WI38 (cell line): ENCODE measurements around the gene SMG5.

Experiments
- H3K4me3 ChIP-seq: 2 replicates; pipeline ENCODE4 v1.5.1; 2011; ENCODE audit warnings: low read depth, mild to moderate bottlenecking, control low read depth, low read length
- TF ChIP-seq, protein P1 (sequence below): IDR thresholded peaks from 2 replicates; pipeline ENCODE4 v1.5.1; 2012; ENCODE audit warnings: low read depth, mild to moderate bottlenecking, control low read depth, low read length

The SMG5 gene

DNA sequence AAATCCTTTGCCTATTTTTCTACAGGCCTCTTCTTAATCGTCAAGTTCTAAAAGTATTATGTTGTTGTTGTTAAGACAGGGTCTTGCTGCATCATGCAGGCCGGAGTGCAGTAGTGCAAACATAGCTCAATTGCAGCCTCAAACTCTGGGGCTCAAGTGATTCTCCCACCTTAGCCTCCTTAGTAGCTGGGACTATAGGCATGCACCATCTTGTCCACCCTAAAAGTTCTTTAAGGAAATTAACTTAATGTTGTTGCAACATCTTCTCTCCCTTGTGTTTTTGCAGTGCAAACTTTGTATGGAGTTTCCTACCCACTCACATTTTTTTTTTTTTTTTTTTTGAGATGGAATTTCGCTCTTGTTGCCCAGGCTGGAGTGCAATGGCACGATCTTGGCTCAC, 20.6 kb upstream of the SMG5 start:
- no peak overlapping the region for H3K4me3 ChIP-seq

DNA sequence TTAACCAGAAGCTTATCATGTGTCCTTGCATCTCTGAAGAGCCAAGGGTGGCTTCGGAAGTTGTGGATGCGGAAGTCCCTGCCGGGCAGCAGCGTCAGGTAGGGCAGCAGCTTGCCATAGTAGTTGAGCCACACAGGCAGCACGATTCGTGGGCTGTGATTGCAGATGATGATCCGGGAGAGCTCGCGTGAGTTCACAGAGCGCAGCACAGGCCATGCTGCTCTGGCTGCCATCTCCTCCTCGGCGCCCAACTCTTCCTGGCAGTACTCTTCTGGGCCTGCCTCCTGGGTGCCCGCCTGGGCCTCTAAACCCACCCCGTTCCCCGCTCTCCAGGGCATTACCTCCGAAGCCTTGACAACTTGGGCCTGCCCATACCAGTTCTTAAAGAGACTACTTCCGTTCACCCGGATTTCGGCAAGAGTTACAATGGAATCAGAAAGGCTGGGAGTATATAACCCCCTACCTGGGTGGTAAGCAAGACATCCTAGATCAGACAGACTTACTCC, 16.3 kb upstream of the SMG5 start, which contains the start of gene VHLL:
Gene VHLL (minus strand): TSS at position 456 of the 506 bp plus-strand sequence. CDS start 118 bp downstream, at position 338.
- TF ChIP-seq, protein P1, sequence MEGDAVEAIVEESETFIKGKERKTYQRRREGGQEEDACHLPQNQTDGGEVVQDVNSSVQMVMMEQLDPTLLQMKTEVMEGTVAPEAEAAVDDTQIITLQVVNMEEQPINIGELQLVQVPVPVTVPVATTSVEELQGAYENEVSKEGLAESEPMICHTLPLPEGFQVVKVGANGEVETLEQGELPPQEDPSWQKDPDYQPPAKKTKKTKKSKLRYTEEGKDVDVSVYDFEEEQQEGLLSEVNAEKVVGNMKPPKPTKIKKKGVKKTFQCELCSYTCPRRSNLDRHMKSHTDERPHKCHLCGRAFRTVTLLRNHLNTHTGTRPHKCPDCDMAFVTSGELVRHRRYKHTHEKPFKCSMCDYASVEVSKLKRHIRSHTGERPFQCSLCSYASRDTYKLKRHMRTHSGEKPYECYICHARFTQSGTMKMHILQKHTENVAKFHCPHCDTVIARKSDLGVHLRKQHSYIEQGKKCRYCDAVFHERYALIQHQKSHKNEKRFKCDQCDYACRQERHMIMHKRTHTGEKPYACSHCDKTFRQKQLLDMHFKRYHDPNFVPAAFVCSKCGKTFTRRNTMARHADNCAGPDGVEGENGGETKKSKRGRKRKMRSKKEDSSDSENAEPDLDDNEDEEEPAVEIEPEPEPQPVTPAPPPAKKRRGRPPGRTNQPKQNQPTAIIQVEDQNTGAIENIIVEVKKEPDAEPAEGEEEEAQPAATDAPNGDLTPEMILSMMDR = no peak
- no peak within 1 kb of the TSS for H3K4me3 ChIP-seq

More for the DNA sequence above, 20.6 kb upstream of the SMG5 start:
- TF ChIP-seq, protein P1 = no peak

DNA sequence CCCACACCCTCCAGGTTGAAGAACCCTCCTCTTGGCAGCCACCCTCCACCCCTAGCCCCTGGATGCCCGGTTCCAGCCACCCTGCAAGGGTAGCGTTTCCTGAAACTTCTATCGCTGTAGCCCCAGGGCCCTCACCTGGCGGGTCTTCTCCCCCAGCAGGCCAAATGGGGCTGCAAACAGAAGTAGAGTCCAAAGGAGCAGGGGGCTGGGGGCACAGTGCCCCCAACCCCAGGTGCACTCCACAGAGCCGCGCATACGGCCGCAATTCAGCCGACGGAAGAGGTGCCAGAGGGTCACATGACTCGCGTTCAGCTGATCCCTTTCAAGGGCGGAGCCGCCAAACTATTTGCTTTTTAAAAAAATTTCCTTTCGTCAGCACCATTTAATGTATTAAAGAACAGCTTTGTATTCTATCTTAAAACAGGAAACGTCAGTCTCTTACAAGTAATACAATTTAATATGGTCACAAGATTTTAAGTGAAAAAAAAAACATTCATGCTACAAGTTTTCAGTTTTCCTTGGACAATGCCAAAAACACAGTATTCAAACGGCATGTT, 12.8 kb upstream of the SMG5 start, which contains the start of gene GLMP:
Gene GLMP (minus strand): TSS at position 289 of the 557 bp plus-strand sequence. CDS start 34 bp downstream, at position 255.
- peak within 1 kb of the TSS; percentile 83 for H3K4me3 ChIP-seq
- TF ChIP-seq, protein P1 = no peak

DNA sequence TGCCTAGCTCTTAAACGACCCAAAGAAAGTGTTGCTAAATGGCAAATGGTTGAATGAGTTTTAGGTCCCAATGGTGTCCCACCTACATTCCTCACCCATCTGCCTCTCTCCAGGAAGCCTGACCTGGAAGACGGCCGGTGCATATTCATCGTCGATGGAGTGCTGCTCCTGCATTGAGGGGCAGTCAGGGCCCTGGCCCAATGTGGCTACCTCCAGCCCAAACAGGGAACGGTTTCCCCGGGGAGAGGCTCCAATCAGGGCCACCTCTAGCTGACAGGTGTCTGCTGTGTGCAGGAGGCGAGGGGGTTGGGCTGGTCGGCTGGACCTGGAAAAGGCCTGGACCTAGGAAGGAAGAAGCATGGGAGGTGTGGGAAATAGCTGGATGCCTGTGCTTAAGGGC, 11.3 kb upstream of the SMG5 start:
- TF ChIP-seq, protein P1 = no peak
- H3K4me3 ChIP-seq = no peak overlapping the region

DNA sequence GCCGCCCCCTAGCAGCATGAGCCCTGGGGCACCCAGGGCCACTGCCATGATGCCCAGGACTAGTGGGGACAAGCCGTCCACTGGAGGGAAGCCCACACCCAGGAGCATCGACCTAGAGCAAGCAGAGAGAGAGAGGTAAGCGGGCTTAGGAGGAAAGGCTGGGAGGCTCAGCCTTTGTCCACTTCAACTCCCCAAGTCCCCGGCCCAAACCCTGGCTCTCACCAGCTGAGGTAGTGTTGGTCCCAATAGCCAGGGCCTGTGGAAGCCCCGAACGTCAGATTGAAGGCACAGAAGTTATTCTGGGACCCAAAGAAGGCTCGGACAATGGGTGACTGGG, 10.4 kb upstream of the SMG5 start:
- H3K4me3 ChIP-seq = no peak overlapping the region
- TF ChIP-seq, protein P1 = no peak

DNA sequence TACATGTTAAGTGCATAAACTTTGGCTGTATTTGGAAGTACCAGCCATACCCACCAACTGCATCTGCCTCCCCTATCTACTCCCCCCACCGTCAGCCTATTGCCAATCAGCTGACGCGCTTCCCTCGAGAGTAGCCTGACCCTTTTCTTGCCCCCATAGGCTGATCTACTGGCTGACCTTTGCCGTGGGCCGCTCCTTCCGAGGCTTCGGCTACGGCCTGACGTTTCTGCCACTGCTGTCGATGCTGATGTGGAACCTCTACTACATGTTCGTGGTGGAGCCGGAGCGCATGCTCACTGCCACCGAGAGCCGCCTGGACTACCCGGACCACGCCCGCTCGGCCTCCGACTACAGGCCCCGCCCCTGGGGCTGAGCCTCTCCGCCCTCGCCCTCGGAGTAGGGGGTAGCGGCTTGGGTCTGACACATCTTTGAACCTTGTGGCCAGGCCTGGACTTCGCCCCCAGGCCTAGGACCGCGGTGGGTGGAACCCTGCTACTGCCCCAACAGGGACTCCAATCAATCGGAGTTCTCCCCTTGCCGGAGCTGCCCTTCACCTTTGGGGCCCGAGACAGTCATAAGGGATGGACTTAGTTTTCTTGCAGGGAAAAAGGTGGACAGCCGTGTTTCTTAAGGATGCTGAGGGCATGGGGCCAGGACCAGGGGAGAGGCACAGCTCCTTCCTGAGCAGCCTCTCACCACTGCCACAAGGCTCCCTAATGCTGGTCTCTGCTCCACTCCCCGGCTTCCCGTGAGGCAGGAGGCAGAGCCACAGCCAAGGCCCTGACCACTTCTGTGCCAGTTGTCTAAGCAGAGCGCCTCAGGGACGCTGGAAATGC, 8.8 kb upstream of the SMG5 start:
- TF ChIP-seq, protein P1 = no peak
- H3K4me3 ChIP-seq = peak overlapping the region; percentile 52

DNA sequence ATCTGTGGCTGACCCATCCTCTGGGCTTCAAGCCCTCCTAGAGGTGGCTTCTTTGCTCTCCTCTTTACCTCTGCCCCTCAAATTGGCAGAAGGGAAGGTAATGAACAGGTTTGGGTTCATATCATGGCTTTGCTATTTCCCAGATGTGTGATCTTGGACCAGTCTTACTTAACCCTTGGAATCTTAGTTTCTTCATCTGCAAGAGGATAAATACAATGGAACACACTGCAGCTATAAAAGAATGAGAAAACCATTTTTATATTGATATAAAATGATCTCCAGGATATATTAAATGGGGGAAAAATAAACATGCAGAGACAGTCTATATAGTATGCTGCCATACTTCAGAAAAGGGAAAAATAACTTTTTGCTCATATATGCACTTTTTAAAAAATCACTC, 7.2 kb upstream of the SMG5 start:
- TF ChIP-seq, protein P1 = no peak
- H3K4me3 ChIP-seq = no peak overlapping the region
